ENCODE results near the gene NFIA. TPM values are rescaled to one million over a fixed set of nuclear protein-coding genes. Genes with fewer than 3 reads are reported as not detected.
A peak's percentile ranks its signal among the peaks of the same experiment; 100 is the strongest.

Gene NFIA
- total RNA-seq, 2 donors from 2014 or later: 17.3 to 27.3 TPM

DNA sequence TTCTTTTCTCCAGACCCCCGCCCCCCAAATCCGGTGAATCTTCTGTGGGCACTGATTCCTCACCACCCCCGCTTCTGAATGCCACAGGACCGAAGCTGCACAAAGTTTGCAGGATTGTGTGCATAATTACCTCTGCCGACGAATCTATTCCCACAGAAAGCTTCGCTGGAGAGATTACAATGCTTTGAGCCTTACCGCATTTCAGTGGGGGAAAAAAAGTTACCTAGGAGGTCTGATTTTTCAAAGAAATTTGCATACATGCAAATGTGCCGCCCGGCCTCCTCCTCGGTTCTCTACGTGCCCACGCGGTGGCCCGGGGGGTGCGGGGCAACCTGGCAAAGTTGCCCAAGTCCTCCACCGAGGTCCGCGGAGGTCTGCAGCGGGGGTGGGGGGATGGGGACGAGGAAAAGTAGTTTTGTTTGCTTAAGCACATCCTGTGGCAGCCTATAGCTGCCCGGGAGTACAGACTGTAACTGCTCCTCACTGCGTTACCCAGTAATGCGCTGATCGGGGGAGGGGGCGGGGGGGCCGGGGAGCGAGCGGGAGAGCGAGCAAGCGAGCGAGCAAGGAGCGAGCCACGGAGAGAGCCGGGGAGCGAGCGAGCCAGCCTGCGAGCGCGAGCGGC is 563 bp upstream of the NFIA start:
- H3K4me1 Mint-ChIP-seq (ENCODE audit: low read depth): peaks cover 49% of the 10 kb centered on the region
- H3K27me3 Mint-ChIP-seq (ENCODE audit: low read depth): peaks cover 30% of the 10 kb centered on the region
- ATAC-seq (replicated peaks in 1 of 2): peak; percentile 25 to 34
- peak overlapping the region; percentile 78 to 83 for H3K4me3 Mint-ChIP-seq
- peak; percentile 74 to 76 for DNase-seq
- no peaks in the 10 kb centered on the region for H3K9me3 Mint-ChIP-seq
- H3K36me3 Mint-ChIP-seq (ENCODE audit: insufficient read depth in 2 of 2): peaks cover 3 to 7% of the 10 kb centered on the region in 2 donors
- no peak overlapping the region for H3K27ac Mint-ChIP-seq

DNA sequence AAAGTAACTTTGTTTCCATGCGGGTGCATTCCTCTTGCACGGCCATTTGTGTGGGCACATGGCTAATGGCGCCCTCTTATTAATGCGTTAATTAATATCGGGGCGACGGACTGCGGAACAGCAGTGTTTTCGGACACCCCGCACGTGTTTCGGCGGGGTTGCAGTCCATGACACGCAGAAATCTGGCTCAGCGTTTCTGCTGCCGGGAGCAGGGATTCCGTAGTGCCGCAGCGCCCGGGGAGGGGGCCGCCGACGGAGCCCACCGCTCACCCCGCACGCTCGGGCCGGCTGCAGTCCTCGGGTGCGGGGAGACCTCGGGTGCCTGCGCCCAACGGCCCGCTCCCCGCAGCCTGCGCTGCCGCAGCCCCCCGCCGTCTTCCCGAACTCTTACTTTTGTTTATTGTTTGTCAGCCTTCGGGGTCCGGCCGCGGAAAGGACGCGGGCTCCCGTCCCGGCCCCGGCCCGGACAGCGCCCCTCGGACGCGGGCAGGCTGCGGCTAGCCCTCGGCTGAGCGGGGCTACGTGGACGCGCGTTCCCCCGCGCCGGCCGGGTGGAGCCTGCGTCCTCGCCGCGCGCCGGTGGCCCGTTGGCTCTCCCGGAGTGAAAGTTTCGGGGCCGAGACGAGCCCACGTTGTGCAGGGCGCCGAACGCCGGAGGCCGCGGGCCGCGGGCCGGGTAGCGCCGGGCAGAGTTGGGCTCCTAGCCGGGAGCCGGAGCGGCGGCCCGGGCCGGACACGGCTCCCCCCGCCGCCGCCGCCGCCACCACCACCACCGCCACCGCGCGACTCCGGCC is 849 bp downstream of the NFIA start:
- Mint-ChIP-seq H3K9me3 (no peaks in the 10 kb centered on the region), H3K36me3 (ENCODE audit: insufficient read depth in 2 of 2) (peaks cover 3 to 10% of the 10 kb centered on the region in 2 donors), H3K27me3 (ENCODE audit: low read depth) (peaks cover 30% of the 10 kb centered on the region), H3K4me1 (ENCODE audit: low read depth) (peaks cover 40% of the 10 kb centered on the region), H3K27ac (no peak overlapping the region), H3K4me3 (peak overlapping the region; percentile 92 to 97)
- ATAC-seq (replicated peaks in 1 of 2): peak; percentile 13 to 33
- peak; percentile 29 to 39 for DNase-seq

DNA sequence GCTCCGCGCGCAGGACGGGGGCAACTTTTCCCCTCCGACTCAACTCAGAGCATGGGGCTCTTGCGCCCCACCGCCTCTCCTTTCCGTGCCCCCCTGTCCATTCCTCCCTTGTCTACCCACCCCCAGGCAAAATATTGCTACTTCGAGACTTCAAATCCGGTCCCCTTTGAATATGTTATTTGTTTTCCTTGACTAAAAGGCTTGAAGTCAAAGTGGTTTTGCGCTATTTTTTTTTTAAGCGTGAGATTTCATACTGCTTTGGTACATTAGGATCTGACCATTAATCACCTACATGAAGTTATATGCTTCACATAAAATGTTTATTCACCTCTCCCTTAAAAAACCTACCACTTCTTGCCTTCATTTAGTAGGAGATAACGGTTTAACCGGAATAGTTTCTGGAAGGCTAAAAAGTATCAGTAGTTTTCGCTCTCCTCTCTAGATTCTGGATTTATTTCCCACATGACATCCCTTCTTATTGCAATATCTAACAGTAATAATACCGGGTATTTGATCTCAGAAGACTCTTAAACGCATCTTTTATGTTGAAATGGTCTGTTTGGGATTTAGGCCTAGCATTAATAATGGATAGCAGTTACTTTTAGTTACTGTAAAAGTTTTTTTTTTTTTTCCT is 1.6 kb downstream of the NFIA start:
- ATAC-seq (replicated peaks in 1 of 2) (no peak), DNase-seq (no peak)
- Mint-ChIP-seq H3K9me3 (no peaks in the 10 kb centered on the region), H3K27ac (peak overlapping the region; percentile 95), H3K27me3 (ENCODE audit: low read depth) (peaks cover 30% of the 10 kb centered on the region), H3K36me3 (ENCODE audit: insufficient read depth in 2 of 2) (peaks cover 5 to 12% of the 10 kb centered on the region in 2 donors), H3K4me1 (ENCODE audit: low read depth) (peaks cover 33% of the 10 kb centered on the region), H3K4me3 (peak overlapping the region; percentile 92 to 96)

DNA sequence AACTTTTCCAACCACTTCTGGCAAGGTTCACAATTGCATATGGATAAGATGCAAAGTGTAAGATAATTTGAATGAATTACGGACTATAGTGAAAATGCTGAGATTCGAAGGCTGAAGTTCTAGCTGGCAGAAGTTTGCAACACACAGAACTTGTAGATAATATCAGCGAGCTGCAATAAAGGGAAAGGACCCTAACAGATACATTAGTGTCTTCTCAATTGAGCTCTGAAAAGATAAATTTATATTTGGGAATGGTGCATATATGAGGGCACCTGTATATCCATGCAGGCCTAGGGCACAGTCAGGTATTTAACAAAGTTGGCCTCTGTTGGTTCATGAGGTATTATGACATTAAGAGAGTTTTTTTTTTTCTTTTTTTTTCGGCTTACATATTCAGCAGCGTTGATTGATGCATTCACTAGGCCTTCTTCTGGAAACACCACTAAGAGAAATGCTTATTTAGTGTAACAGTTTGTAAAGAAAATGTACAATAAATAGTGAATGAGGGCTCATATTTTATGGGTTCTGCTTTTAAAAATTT is 2.2 kb downstream of the NFIA start:
- peak overlapping the region; percentile 92 to 96 for H3K4me3 Mint-ChIP-seq

DNA sequence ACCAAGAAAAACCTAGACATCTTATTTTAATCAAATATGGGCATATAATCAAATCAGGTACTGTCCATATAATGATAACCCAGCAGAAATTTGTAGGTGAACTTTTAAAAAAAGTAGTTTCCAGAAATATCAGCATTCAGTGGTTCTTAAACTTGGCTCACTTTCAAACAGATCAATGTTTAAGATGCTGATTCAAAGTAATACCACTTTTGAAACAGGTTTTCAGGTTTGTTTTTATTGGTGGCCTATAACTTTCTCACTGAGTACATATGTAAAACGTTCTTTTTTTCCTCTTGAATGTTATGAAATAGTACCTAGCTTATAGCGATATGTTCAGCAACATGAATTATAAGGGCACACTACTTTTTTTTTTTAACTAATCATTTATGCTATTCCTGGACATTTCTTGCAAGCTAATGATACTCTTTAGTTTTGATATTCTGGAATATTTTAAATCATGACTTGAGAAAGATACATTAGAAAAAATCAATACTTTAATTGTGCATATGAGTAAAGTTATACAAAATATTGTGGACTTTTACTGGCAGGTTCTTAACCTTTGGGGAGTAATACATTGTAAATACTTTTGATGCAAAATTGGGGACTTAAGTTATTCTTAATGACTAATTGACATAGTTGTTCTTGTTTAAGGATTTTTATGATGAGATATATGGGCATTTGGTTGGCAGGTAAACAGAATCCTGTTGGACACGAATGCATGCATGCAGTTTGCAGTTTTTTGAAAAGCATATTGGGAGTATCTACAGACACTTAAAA is 3.0 kb downstream of the NFIA start:
- no peaks in the 10 kb centered on the region for H3K9me3 Mint-ChIP-seq
- peak overlapping the region in 1 of 2 donors; percentile 96 for H3K4me3 Mint-ChIP-seq
- peaks cover 8 to 12% of the 10 kb centered on the region in 2 donors for H3K36me3 Mint-ChIP-seq (ENCODE audit: insufficient read depth in 2 of 2)
- H3K27me3 Mint-ChIP-seq (ENCODE audit: low read depth): peaks cover 15% of the 10 kb centered on the region
- H3K4me1 Mint-ChIP-seq (ENCODE audit: low read depth): peaks cover 18% of the 10 kb centered on the region
- no peak for ATAC-seq (replicated peaks in 1 of 2)
- DNase-seq: no peak
- H3K27ac Mint-ChIP-seq: no peak overlapping the region

More for the DNA sequence above, 2.2 kb downstream of the NFIA start:
- DNase-seq (no peak), ATAC-seq (replicated peaks in 1 of 2) (no peak)
- Mint-ChIP-seq H3K4me1 (ENCODE audit: low read depth) (peaks cover 26% of the 10 kb centered on the region), H3K27me3 (ENCODE audit: low read depth) (peaks cover 23% of the 10 kb centered on the region), H3K9me3 (no peaks in the 10 kb centered on the region), H3K36me3 (ENCODE audit: insufficient read depth in 2 of 2) (peaks cover 7 to 12% of the 10 kb centered on the region in 2 donors), H3K27ac (peak overlapping the region; percentile 95)

DNA sequence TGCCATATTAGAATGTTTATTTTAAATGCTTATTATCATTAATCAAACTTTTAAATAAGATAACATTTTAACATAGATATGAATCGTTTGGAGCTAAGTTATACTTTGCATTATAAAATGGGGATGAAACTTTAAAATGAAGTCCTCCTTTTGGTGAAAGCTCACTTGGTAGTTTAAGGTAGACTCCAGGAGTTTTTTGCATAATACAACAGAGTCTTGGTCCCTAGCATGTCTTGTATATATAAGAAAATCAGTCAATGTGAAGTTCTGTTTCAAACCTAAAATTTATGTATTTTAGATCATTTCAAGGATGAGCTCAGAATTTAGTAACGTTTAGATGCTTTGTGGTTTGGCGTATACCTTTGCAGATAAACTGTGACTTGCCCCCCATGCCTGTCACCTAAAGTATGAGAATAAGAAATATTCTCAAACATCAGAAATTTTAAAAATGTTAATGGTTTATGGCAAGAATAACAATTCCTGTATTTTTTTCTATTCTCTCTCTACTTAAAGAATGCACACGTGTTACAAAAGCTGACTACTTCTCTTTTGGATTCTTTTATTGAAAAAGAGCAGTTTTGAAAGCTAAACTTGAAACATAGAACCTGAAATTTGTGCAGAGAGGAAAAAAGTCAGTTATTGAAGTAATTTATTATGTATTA is 3.8 kb downstream of the NFIA start:
- H3K4me1 Mint-ChIP-seq (ENCODE audit: low read depth): peaks cover 11% of the 10 kb centered on the region
- H3K27me3 Mint-ChIP-seq (ENCODE audit: low read depth): peaks cover 8% of the 10 kb centered on the region
- ATAC-seq (replicated peaks in 1 of 2) (no peak), DNase-seq (no peak)
- no peaks in the 10 kb centered on the region for H3K9me3 Mint-ChIP-seq
- no peak overlapping the region for H3K27ac Mint-ChIP-seq
- peaks cover 8 to 12% of the 10 kb centered on the region in 2 donors for H3K36me3 Mint-ChIP-seq (ENCODE audit: insufficient read depth in 2 of 2)
- no peak overlapping the region for H3K4me3 Mint-ChIP-seq

DNA sequence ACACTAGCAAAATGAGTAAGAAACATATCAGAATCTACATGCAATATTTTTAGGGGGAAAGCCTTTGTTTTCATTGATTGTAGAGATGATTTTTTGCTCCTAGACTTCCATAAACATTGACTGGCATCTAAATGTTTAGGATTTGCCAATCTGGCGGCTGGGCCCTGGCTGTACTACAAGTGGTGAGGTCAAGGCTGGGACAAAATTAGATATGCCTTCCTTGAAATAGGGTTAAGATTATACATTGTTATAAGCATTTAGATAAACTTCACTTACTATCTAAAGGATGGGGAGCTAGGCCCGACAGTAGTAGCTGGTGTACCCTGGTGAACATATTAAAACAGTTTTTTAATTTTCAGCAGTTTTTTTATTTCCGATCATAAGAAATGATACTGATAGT is 5.2 kb downstream of the NFIA start:
- peaks cover 6 to 10% of the 10 kb centered on the region in 2 donors for H3K36me3 Mint-ChIP-seq (ENCODE audit: insufficient read depth in 2 of 2)
- ATAC-seq (replicated peaks in 1 of 2): no peak
- H3K27ac Mint-ChIP-seq: no peak overlapping the region
- no peaks in the 10 kb centered on the region for H3K9me3 Mint-ChIP-seq
- no peak for DNase-seq
- H3K4me3 Mint-ChIP-seq: no peak overlapping the region
- peaks cover 7% of the 10 kb centered on the region for H3K4me1 Mint-ChIP-seq (ENCODE audit: low read depth)
- peaks cover 8% of the 10 kb centered on the region for H3K27me3 Mint-ChIP-seq (ENCODE audit: low read depth)

DNA sequence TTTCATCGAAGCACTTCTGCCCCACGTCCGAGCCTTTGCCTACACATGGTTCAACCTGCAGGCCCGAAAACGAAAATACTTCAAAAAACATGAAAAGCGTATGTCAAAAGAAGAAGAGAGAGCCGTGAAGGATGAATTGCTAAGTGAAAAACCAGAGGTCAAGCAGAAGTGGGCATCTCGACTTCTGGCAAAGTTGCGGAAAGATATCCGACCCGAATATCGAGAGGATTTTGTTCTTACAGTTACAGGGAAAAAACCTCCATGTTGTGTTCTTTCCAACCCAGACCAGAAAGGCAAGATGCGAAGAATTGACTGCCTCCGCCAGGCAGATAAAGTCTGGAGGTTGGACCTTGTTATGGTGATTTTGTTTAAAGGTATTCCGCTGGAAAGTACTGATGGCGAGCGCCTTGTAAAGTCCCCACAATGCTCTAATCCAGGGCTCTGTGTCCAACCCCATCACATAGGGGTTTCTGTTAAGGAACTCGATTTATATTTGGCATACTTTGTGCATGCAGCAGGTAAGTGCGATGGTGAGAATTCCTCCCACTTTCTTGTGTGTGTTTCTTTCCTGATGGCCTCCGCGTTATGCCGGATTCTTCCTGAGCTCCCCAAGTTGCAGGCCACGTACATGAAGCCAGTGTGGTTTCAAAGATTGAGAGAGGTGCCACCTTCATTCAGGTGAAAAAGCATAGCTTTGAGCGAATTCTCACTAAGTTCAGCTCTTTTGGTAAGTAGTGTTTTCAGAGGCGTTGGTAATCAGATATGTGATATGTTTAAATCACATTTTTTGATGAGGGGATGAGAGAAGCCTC is 6.0 kb downstream of the NFIA start:
- peaks cover 8% of the 10 kb centered on the region for H3K27me3 Mint-ChIP-seq (ENCODE audit: low read depth)
- no peak overlapping the region for H3K27ac Mint-ChIP-seq
- H3K9me3 Mint-ChIP-seq: no peaks in the 10 kb centered on the region
- H3K4me1 Mint-ChIP-seq (ENCODE audit: low read depth): peaks cover 7% of the 10 kb centered on the region
- DNase-seq (no peak), ATAC-seq (replicated peaks in 1 of 2) (no peak)
- peaks cover 5 to 10% of the 10 kb centered on the region in 2 donors for H3K36me3 Mint-ChIP-seq (ENCODE audit: insufficient read depth in 2 of 2)
- H3K4me3 Mint-ChIP-seq: no peak overlapping the region

DNA sequence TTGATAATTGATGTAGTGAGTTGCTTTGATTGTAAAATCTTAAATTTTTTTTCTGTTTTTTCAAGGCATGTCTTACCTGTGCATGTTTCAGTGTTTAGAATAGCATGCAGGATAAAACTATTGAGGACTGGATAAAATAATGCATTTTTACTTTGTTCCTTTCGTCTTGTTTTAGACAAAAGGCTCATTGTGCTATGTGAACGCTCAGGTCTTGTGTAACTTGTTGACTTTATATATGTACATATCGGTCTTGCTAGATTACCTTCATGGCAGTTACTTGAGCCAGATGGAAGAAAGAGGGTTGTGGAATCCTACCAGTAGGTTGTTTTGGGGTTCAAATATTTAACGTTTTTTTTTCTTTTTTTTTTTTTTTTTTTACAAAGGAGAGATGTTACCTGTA is 7.0 kb downstream of the NFIA start:
- ATAC-seq (replicated peaks in 1 of 2) (no peak), DNase-seq (no peak)
- H3K36me3 Mint-ChIP-seq (ENCODE audit: insufficient read depth in 2 of 2): peaks cover 4 to 5% of the 10 kb centered on the region in 2 donors
- peaks cover under 1% of the 10 kb centered on the region for H3K4me1 Mint-ChIP-seq (ENCODE audit: low read depth)
- H3K4me3 Mint-ChIP-seq: no peak overlapping the region
- peaks cover 1% of the 10 kb centered on the region for H3K27me3 Mint-ChIP-seq (ENCODE audit: low read depth)
- H3K27ac Mint-ChIP-seq: no peak overlapping the region
- no peaks in the 10 kb centered on the region for H3K9me3 Mint-ChIP-seq

DNA sequence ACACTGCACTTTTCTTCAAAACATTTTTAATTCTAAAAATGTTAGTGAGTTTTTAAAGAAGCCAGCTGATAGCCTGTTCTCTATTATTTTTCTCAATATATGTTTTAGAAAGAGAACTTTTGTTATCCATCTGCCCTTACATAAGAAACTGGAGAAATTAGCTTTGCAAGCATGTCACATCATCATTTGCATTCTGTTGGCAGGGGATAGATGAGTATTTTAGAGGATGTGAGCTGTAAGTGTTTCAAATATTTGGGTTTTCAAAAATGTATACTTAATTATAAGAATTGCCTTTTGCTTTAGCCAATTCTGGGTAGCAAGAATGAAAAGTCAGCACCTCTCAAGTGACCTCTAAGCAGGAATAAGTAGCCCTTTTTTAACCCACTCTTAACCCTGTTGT is 7.4 kb downstream of the NFIA start:
- Mint-ChIP-seq H3K9me3 (no peaks in the 10 kb centered on the region), H3K27ac (no peak overlapping the region), H3K4me1 (ENCODE audit: low read depth) (peaks cover under 1% of the 10 kb centered on the region), H3K36me3 (ENCODE audit: insufficient read depth in 2 of 2) (peaks cover 4 to 5% of the 10 kb centered on the region in 2 donors), H3K4me3 (no peak overlapping the region), H3K27me3 (ENCODE audit: low read depth) (peaks cover 2% of the 10 kb centered on the region)
- DNase-seq (no peak), ATAC-seq (replicated peaks in 1 of 2) (no peak)

DNA sequence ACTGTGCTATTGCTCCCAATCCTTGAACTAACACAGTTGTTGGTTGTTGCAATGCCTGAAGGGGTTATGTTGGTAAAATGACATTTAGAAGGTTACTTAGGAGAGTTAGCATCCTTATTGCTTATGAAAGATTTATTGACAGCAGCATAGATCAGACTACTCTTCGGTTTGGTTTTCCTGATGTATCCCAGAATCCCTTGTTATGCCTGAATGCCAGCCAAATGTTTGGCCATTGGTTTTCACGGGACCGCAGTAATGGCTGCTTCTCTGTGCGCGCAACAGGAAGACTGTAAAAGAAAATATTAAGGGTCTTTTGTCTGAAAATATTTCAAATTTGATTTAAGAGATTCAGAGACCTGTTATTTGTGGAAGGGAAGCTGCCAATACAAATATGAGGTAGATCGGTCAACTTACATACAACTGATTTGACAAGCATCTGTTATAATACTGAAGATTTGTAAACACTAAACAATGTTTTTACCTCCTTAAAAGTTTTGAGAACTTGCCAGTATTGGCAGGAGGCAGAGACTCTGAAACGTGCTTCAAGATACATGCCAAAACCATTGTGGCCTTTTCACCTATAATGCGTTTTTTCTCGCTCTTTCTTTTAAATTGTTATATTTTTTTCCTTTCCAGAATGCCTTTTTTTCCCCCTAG is 8.3 kb downstream of the NFIA start:
- Mint-ChIP-seq H3K4me3 (no peak overlapping the region), H3K9me3 (no peaks in the 10 kb centered on the region), H3K27ac (no peak overlapping the region), H3K27me3 (ENCODE audit: low read depth) (peaks cover 7% of the 10 kb centered on the region), H3K4me1 (ENCODE audit: low read depth) (peaks cover 8% of the 10 kb centered on the region), H3K36me3 (ENCODE audit: insufficient read depth in 2 of 2) (peaks cover 4 to 5% of the 10 kb centered on the region in 2 donors)
- ATAC-seq (replicated peaks in 1 of 2) (no peak), DNase-seq (no peak)
